B cell (primary cell): ENCODE data around the gene TUBGCP2. TPM values are rescaled to one million over a fixed set of nuclear protein-coding genes. Genes with fewer than 3 reads are reported as not detected.
"Not testable (repeated sequence)": the region's sequence is repeated elsewhere in the genome, so short reads cannot be mapped to it uniquely, and the experiment has no call there.

Experiments used
- ATAC-seq: fragments of 200-7000 bp; cut with Tn5 transposase; one replicate; pipeline ENCODE4 v1.10.0; 2021; ENCODE audit warnings: low read depth, mild to moderate bottlenecking, moderate number of reproducible peaks, moderate library complexity
- CTCF ChIA-PET: fragments of 350-600 bp; sonication (Branson Sonifier 250); formaldehyde crosslinking; loops from one replicate; lab custom pipeline; 2021; ENCODE audit warnings: antibody characterized with exemption, inconsistent platforms; lab: Charles Lee
- POLR2A ChIA-PET: fragments of 350-600 bp; sonication (Branson Sonifier 250); formaldehyde crosslinking; loops from one replicate; lab custom pipeline; 2021; ENCODE audit warnings: antibody characterized with exemption; lab: Charles Lee
- DNase-seq: peaks from one replicate; pipeline ENCODE4 v3.0.0; 2013
- H2AFZ ChIP-seq: 2 replicates; pipeline ENCODE4 v1.6.1; 2012; ENCODE audit warnings: mild to moderate bottlenecking, low read depth, low read length; ENCODE audit not compliant: insufficient read depth, poor library complexity, severe bottlenecking
- H3K27ac ChIP-seq, 2 donors: 1 replicate in 1 of 2; 2 replicates in 1 of 2; pipeline ENCODE4 v1.5.1; 2012 to 2013; ENCODE audit warnings: low read length in 2 of 2, mild to moderate bottlenecking in 2 of 2, moderate library complexity in 1 of 2
- H3K27me3 ChIP-seq, 4 experiments: fragments of 200-600 bp in 1 of 4; sonication (generic) in 1 of 4; replicated peaks in 1 of 4; 1 replicate in 2 of 4; 2 replicates in 2 of 4; pipeline versions ENCODE4 v1.6.1 to v1.7.0; 2013 to 2016; ENCODE audit warnings: low read length in 3 of 4, mild to moderate bottlenecking in 2 of 4, mixed read lengths in 1 of 4, moderate library complexity in 1 of 4; ENCODE audit not compliant: insufficient read depth in 4 of 4, control insufficient read depth in 3 of 4; ENCODE audit errors: control extremely low read depth in 1 of 4
- H3K36me3 ChIP-seq, 2 experiments: replicated peaks in 1 of 2; 1 replicate in 1 of 2; 2 replicates in 1 of 2; pipeline versions ENCODE4 v1.6.1 to v1.7.1; 2013; ENCODE audit warnings: low read length in 1 of 2; ENCODE audit not compliant: insufficient read depth in 2 of 2, control insufficient read depth in 1 of 2; ENCODE audit errors: control extremely low read depth in 1 of 2, extremely low read depth in 1 of 2
- H3K4me1 ChIP-seq, 2 donors: fragments of 200-600 bp in 1 of 2; sonication (generic) in 1 of 2; 1 replicate in 1 of 2; 2 replicates in 1 of 2; pipeline versions ENCODE4 v1.5.1 to v1.6.1; 2013 to 2017; ENCODE audit warnings: low read length in 2 of 2; ENCODE audit not compliant: control insufficient read depth in 2 of 2, insufficient read depth in 2 of 2
- H3K4me2 ChIP-seq: replicated peaks from 2 replicates; pipeline ENCODE3; 2012; ENCODE audit warnings: mild to moderate bottlenecking, low read depth, low read length; ENCODE audit not compliant: poor library complexity, severe bottlenecking
- H3K4me3 ChIP-seq, 5 experiments: fragments of 200-600 bp in 1 of 5; sonication (generic) in 1 of 5; 1 replicate in 3 of 5; 2 replicates in 2 of 5; pipeline versions ENCODE4 v1.5.1 to v1.7.0; 2011 to 2016; ENCODE audit warnings: low read length in 4 of 5, mild to moderate bottlenecking in 4 of 5, low read depth in 2 of 5, control low read depth in 1 of 5, moderate library complexity in 1 of 5; ENCODE audit not compliant: insufficient read depth in 1 of 5; ENCODE audit errors: control extremely low read depth in 1 of 5, extremely low read depth in 1 of 5
- H3K79me2 ChIP-seq: fragments of 200-600 bp; sonication (generic); one replicate; pipeline ENCODE4 v1.6.0; 2016; ENCODE audit warnings: low read length; ENCODE audit not compliant: control insufficient read depth, insufficient read depth
- H3K9ac ChIP-seq: fragments of 200-600 bp; sonication (generic); 2 replicates; pipeline ENCODE4 v1.6.1; 2017; ENCODE audit warnings: mild to moderate bottlenecking, low read length, moderate library complexity
- H3K9me3 ChIP-seq, 3 donors: one replicate each; pipeline versions ENCODE4 v1.6.1 to v1.7.1; 2013; ENCODE audit warnings: low read length in 2 of 3; ENCODE audit not compliant: control insufficient read depth in 2 of 3, insufficient read depth in 1 of 3; ENCODE audit errors: control extremely low read depth in 1 of 3
- H4K20me1 ChIP-seq: 2 replicates; pipeline ENCODE4 v1.6.0; 2012; ENCODE audit warnings: mild to moderate bottlenecking, low read length; ENCODE audit not compliant: insufficient read depth, control insufficient read depth, poor library complexity, severe bottlenecking
- H3K27ac Mint-ChIP-seq: one replicate; pipeline ENCODE4 v1.8.0; 2021; ENCODE audit warnings: mixed read lengths
- H3K27me3 Mint-ChIP-seq: one replicate; pipeline ENCODE4 v1.8.0; 2021; ENCODE audit warnings: mixed read lengths
- H3K4me1 Mint-ChIP-seq: one replicate; pipeline ENCODE4 v1.8.0; 2021; ENCODE audit warnings: mixed read lengths
- H3K4me3 Mint-ChIP-seq: one replicate; pipeline ENCODE4 v1.8.0; 2021; ENCODE audit warnings: mixed read lengths
- H3K9me3 Mint-ChIP-seq: one replicate; pipeline ENCODE4 v1.8.0; 2022; ENCODE audit warnings: mixed read lengths; ENCODE audit not compliant: insufficient read depth
- EZH2 ChIP-seq: IDR thresholded peaks from 2 replicates; pipeline ENCODE4 v1.6.1; 2012; ENCODE audit warnings: borderline replicate concordance, low read depth, mild to moderate bottlenecking, moderate library complexity, low read length; ENCODE audit not compliant: insufficient read depth, poor library complexity, severe bottlenecking
- WGBS: methylation state at CpG from one replicate; pipeline ENCODE4 v1.1.5; 2013; ENCODE audit warnings: missing lambda C conversion rate; ENCODE audit not compliant: insufficient coverage; 5-methylcytosine and 5-hydroxymethylcytosine counted together
- intact Hi-C: fragments of 100-400 bp; cut with micrococcal nuclease; formaldehyde crosslinking; loops from one replicate; pipeline ENCODE4 v1.10.0; 2022
- polyA plus RNA-seq: library from polyadenylated mRNA; depleted of rRNA; stranded (reverse); fragments of >200 nt; gene quantifications from 2 replicates; pipeline ENCODE4 v1.2.3, GENCODE V29; 2012
- total RNA-seq, 2 donors: library from RNA; stranded (reverse); fragments of 120-200 nt in 1 of 2; gene quantifications; 1 replicate in 1 of 2; 2 replicates in 1 of 2; pipeline versions ENCODE4 v1.2.3 to v1.2.4, GENCODE V29; 2013 to 2022
- TF ChIP-seq, protein P1 (sequence below): fragments of 200-600 bp; IDR thresholded peaks from one replicate; pipeline ENCODE4 v1.8.0; 2022; ENCODE audit warnings: antibody characterized with exemption, mild to moderate bottlenecking

TUBGCP2 gene
- total and polyA plus RNA-seq, 2 donors (not counting 1 experiment from before 2014, with no cell fraction given): 50.3 to 90.3 TPM

DNA sequence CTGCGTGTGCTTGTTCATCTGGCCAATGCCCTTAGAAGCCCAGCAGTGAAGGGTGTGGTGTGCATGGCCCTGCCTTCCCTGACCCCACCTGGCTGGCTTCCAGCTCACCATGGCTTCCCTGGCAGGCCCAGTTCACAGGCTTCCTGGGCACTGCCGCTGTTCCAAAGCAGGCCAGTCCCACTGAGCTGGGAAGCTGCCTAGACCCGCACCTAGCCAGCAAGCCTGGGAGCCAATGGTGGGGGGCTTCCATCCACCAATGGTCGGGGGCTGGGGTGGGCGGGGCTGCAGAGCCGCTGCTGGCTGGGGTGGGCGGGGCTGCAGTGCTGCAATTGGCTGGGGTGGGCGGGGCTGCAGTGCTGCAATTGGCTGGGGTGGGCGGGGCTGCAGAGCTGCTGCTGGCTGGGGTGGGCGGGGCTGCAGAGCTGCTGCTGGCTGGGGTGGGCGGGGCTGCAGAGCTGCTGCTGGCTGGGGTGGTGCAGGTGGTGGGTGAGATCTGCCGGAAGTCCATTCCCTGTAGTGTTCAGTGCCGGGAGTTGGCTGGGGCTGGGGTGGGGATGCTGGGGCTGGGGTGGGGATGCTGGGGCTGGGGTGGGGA is 15.6 kb upstream of the TUBGCP2 start:
- Histone ChIP-seq H2AFZ (no peak overlapping the region), H3K4me3 (no peak overlapping the region), H3K9ac (peak overlapping the region; percentile 57), H3K36me3 (no peaks in the 10 kb centered on the region), H3K27ac (no peak overlapping the region), H3K79me2 (no peaks in the 10 kb centered on the region), H3K9me3 (peaks cover 0 to 24% (median 0%) of the 10 kb centered on the region in 3 donors), H3K27me3 (peaks cover 0 to 52% (median 37%) of the 10 kb centered on the region in 4 experiments), H3K4me2 (peak overlapping the region; percentile 85), H4K20me1 (no peaks in the 10 kb centered on the region), H3K4me1 (peaks cover 17 to 34% of the 10 kb centered on the region in 2 donors)
- TF ChIP-seq, protein P1, sequence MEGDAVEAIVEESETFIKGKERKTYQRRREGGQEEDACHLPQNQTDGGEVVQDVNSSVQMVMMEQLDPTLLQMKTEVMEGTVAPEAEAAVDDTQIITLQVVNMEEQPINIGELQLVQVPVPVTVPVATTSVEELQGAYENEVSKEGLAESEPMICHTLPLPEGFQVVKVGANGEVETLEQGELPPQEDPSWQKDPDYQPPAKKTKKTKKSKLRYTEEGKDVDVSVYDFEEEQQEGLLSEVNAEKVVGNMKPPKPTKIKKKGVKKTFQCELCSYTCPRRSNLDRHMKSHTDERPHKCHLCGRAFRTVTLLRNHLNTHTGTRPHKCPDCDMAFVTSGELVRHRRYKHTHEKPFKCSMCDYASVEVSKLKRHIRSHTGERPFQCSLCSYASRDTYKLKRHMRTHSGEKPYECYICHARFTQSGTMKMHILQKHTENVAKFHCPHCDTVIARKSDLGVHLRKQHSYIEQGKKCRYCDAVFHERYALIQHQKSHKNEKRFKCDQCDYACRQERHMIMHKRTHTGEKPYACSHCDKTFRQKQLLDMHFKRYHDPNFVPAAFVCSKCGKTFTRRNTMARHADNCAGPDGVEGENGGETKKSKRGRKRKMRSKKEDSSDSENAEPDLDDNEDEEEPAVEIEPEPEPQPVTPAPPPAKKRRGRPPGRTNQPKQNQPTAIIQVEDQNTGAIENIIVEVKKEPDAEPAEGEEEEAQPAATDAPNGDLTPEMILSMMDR: no peak
- no peak for TF ChIP-seq EZH2
- peaks cover 50% of the 10 kb centered on the region for H3K27me3 Mint-ChIP-seq
- ATAC-seq (peak; percentile 71), DNase-seq (peak; percentile 57)
- POLR2A ChIA-PET: interaction anchor here (0.7 to 0.9 kb wide), 2 partner anchors 9 to 49 kb away, joined by 3 read pairs; no protein-coding TSS in a partner anchor
- peaks cover 15% of the 10 kb centered on the region for H3K4me1 Mint-ChIP-seq
- intact Hi-C loops: no loop called here
- peak overlapping the region; percentile 24 for H3K4me3 Mint-ChIP-seq
- CTCF ChIA-PET: interaction anchor here (0.6 to 1.6 kb wide), 3 partner anchors 9 to 181 kb away, joined by 3 to 6 read pairs (median 3); partner anchors contain the start of gene MTG1
- 14% methylated on average over 9 of the region's 13 CpGs for WGBS
- peaks cover 3% of the 10 kb centered on the region for H3K9me3 Mint-ChIP-seq
- peak overlapping the region; percentile 33 for H3K27ac Mint-ChIP-seq

DNA sequence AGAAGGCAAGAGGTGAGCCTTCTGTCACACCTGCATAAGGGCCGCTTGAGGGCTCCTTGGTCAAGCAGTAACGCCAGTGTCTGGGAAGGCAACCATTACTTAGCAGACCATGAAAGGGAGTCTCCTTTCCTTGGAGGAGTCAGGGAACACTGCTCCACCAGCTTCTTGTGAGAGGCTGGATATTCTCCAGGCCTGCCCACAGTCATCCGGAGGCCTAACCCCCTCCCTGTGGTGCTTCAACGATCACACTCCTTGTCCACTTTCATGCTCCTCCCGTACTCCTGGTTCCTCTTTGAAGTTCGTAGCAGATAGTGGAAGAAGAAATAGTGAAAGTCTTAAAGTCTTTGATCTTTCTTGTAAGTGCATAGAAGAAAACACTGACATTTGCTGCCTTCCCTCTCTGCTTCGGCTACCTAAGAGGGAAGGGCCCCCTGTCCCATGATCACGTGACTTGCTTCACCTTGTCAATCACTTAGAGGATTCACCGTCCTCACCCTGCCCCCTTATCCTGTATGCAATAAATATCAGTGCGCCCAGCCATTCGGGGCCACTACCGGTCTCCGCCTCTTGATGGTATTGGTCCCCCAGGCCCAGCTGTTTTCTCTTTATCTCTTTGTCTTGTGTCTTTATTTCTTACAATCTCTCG is 13.5 kb upstream of the TUBGCP2 start:
- intact Hi-C loops, ATAC-seq, H4K20me1 ChIP-seq, H3K9ac ChIP-seq, H3K4me2 ChIP-seq, H3K9me3 Mint-ChIP-seq, H3K4me3 ChIP-seq, H2AFZ ChIP-seq, H3K27ac ChIP-seq, H3K79me2 ChIP-seq, H3K36me3 ChIP-seq, H3K27ac Mint-ChIP-seq, POLR2A ChIA-PET, H3K4me3 Mint-ChIP-seq, DNase-seq: not testable (repeated sequence)
- Histone ChIP-seq H3K27me3 (peaks cover 0 to 41% (median 25%) of the 10 kb centered on the region in 4 experiments), H3K4me1 (peaks cover 26 to 33% of the 10 kb centered on the region in 2 donors), H3K9me3 (peaks cover 0 to 28% (median 0%) of the 10 kb centered on the region in 3 donors)
- Mint-ChIP-seq H3K4me1 (peaks cover 21% of the 10 kb centered on the region), H3K27me3 (peaks cover 40% of the 10 kb centered on the region)
- no CpG with 5 or more reads among the region's 14 CpGs for WGBS
- CTCF ChIA-PET: interaction anchor here (1.9 kb wide), 1 partner anchor 8 kb away, joined by 6 read pairs; no protein-coding TSS in a partner anchor

DNA sequence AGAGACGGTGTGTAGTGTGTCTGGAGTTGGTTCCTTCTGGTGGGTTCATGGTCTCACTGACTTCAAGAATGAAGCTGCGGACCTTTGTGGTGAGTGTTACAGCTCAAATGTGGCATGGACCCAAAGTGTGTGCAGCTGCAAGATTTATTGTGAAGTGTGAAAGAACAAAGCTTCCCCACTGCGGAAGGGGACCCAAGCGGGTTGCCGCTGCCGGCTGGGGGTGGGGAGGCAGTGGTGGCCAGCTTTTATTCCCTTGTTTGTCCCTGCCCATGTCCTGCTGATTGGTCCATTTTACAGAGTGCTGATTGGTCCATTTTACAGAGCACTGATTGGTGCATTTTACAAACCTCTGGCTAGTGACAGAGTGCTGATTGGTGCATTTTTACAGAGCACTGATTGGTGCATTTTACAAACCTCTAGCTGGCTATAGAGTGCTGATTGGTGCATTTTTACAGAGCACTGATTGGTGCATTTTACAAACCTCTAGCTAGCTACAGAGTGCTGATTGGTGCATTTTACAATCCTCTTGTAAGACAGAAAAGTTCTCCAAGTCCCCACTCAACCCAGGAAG is 12.3 kb upstream of the TUBGCP2 start:
- intact Hi-C loops, H3K4me3 Mint-ChIP-seq, H3K27ac ChIP-seq, H4K20me1 ChIP-seq, H3K27ac Mint-ChIP-seq, H3K9me3 Mint-ChIP-seq, H3K4me2 ChIP-seq, H3K9ac ChIP-seq, DNase-seq, H2AFZ ChIP-seq, H3K36me3 ChIP-seq, ATAC-seq, H3K79me2 ChIP-seq, H3K4me3 ChIP-seq: not testable (repeated sequence)
- ChIA-PET POLR2A (interaction anchor here (0.6 kb wide), 1 partner anchor 18 kb away, joined by 4 read pairs; no protein-coding TSS in a partner anchor), CTCF (interaction anchor here (1.9 to 3.4 kb wide), 2 partner anchors 9 to 64 kb away, joined by 6 to 11 read pairs; no protein-coding TSS in a partner anchor)
- H3K27me3 ChIP-seq: peaks cover 0 to 28% (median 12%) of the 10 kb centered on the region in 4 experiments
- Mint-ChIP-seq H3K4me1 (peaks cover 18% of the 10 kb centered on the region), H3K27me3 (peaks cover 28% of the 10 kb centered on the region)
- H3K9me3 ChIP-seq: peaks cover 0 to 22% (median 0%) of the 10 kb centered on the region in 3 donors
- peaks cover 20 to 21% of the 10 kb centered on the region in 2 donors for H3K4me1 ChIP-seq
- WGBS: 78% methylated on average over 5 of the region's 6 CpGs
